Naive B cell (primary cell): ENCODE results near the gene NR4A3. TPM values are rescaled to one million over a fixed set of nuclear protein-coding genes. Genes with fewer than 3 reads are reported as not detected.

Experiments
- polyA plus RNA-seq, 6 donors: library from polyadenylated mRNA; unstranded; fragments of 300-500 nt; fragmentation: Illumina TruSeq; gene quantifications; one replicate each; pipeline ENCODE4 v1.2.3, GENCODE V29; 2021; ENCODE audit warnings: low read depth in 6 of 6

Gene NR4A3
- polyA plus RNA-seq, 6 donors from 2014 or later: 1.3 to 5.2 (median 2.5) TPM

Other genes starting within 250 kb of the NR4A3 start
- gene STX17, start 84.8 kb downstream of the NR4A3 start, polyA plus RNA-seq: 10 to 100 TPM in 5 of 6 donors, 1 to 10 TPM in 1; 9.4 to 26.9 (median 21.8) TPM